HepG2 (cell line): ENCODE measurements around the gene COPS8. TPM values are rescaled to one million over a fixed set of nuclear protein-coding genes. Genes with fewer than 3 reads are reported as not detected.

ENCODE experiments used
- ATAC-seq: fragments of 200-7000 bp; cut with Tn5 transposase; 3 replicates; pipeline ENCODE4 v1.9.1; 2020; ENCODE audit warnings: mild to moderate bottlenecking, moderate library complexity
- BruUV-seq: library from RNA; stranded (reverse); fragments of 400-500 nt; replicated peaks from 2 replicates; lab custom pipeline; 2021; lab: Mats Ljungman, UMichigan
- CTCF ChIA-PET: fragments of 300-600 bp; formaldehyde crosslinking; extraction: SDS; loops from one replicate; lab custom pipeline; 2021; ENCODE audit warnings: low total read pairs, inconsistent platforms, low intra/inter-chr PET ratio; lab: Yijun Ruan, JAX
- POLR2A ChIA-PET: fragments of 350-600 bp; sonication (Branson Sonifier 250); formaldehyde crosslinking; loops from one replicate; lab custom pipeline; 2020; ENCODE audit warnings: antibody characterized with exemption, inconsistent platforms; lab: Yijun Ruan, JAX
- DNase-seq: peaks from one replicate; pipeline ENCODE4 v3.0.0-alpha.2; 2015; ENCODE audit warnings: low spot score
- FAIRE-seq: peaks from 3 replicates; lab custom pipeline; 2011; peaks lifted over from hg19 to GRCh38; lab: Jason Lieb, UNC
- H2AFZ ChIP-seq: one replicate; pipeline ENCODE4 v1.6.1; 2011; ENCODE audit warnings: low read length, inconsistent platforms
- H3K27ac ChIP-seq: fragments of 300-600 bp; 3 replicates; pipeline ENCODE4 v1.8.0; 2011; ENCODE audit warnings: mixed run types, mild to moderate bottlenecking, mixed read lengths, low read length, inconsistent platforms; ENCODE audit not compliant: insufficient read depth; ENCODE audit errors: extremely low read length
- H3K27me3 ChIP-seq, 2 experiments: fragments of 200-600 bp in 1 of 2; 2 replicates in 1 of 2; 3 replicates in 1 of 2; pipeline versions ENCODE4 v1.6.0 to v1.8.0; 2011; ENCODE audit warnings: low read length in 2 of 2, mild to moderate bottlenecking in 2 of 2, moderate library complexity in 2 of 2, inconsistent platforms in 1 of 2; ENCODE audit not compliant: insufficient read depth in 2 of 2, control insufficient read depth in 1 of 2
- H3K36me3 ChIP-seq, 2 experiments: fragments of 200-600 bp in 1 of 2; replicated peaks in 1 of 2; 2 replicates in 1 of 2; 3 replicates in 1 of 2; pipeline versions ENCODE4 v1.5.1 to v1.8.0; 2011; ENCODE audit warnings: low read length in 2 of 2, inconsistent platforms in 1 of 2; ENCODE audit not compliant: insufficient read depth in 2 of 2, control insufficient read depth in 1 of 2
- H3K4me1 ChIP-seq: 2 replicates; pipeline ENCODE4 v1.5.1; 2012; ENCODE audit warnings: low read length, inconsistent platforms; ENCODE audit not compliant: insufficient read depth
- H3K4me2 ChIP-seq: 2 replicates; pipeline ENCODE4 v1.6.0; 2011; ENCODE audit warnings: low read depth, low read length, inconsistent platforms
- H3K4me3 ChIP-seq, 3 experiments: fragments of 200-600 bp in 1 of 3; sonication (generic), shearing (Covaris generic) in 1 of 3; replicated peaks in 1 of 3; 2 replicates each; pipeline ENCODE4 v1.5.1; 2011 to 2016; ENCODE audit warnings: low read length in 3 of 3, inconsistent platforms in 2 of 3, low read depth in 2 of 3, mild to moderate bottlenecking in 2 of 3, control low read depth in 1 of 3, mixed read lengths in 1 of 3; ENCODE audit not compliant: insufficient read depth in 1 of 3
- H3K79me2 ChIP-seq: one replicate; pipeline ENCODE4 v1.6.1; 2011; ENCODE audit warnings: low read length, inconsistent platforms; ENCODE audit not compliant: insufficient read depth
- H3K9ac ChIP-seq: 2 replicates; pipeline ENCODE4 v1.6.0; 2011; ENCODE audit warnings: mild to moderate bottlenecking, low read depth, low read length, inconsistent platforms; ENCODE audit not compliant: insufficient read depth
- H3K9me3 ChIP-seq: 2 replicates; pipeline ENCODE4 v1.5.1; 2012; ENCODE audit warnings: mild to moderate bottlenecking, low read length
- H4K20me1 ChIP-seq: 2 replicates; pipeline ENCODE4 v1.6.0; 2011; ENCODE audit warnings: inconsistent platforms, mild to moderate bottlenecking, low read length, moderate library complexity; ENCODE audit not compliant: insufficient read depth
- KDM3A ChIP-seq: IDR thresholded peaks from 2 replicates; pipeline ENCODE4 v1.6.1; 2018; ENCODE audit warnings: low read depth, missing compliant biosample characterization
- MEIS1 ChIP-seq: sonication (generic); formaldehyde crosslinking; IDR thresholded peaks from 2 replicates; pipeline ENCODE4 v1.9.0; 2021; ENCODE audit warnings: mild to moderate bottlenecking, missing genetic modification reagents, moderate library complexity, borderline replicate concordance
- NONO ChIP-seq, 2 experiments: fragments of 450-650 bp in 1 of 2; sonication (generic) in 1 of 2; formaldehyde crosslinking in 1 of 2; IDR thresholded peaks in 1 of 2; conservative IDR thresholded peaks in 1 of 2; 2 replicates each; pipeline versions ENCODE4 v1.6.1 to v1.8.0; 2017 to 2022; ENCODE audit warnings: mild to moderate bottlenecking in 1 of 2, missing genetic modification reagents in 1 of 2, moderate library complexity in 1 of 2
- NR3C1 ChIP-seq: sonication (generic); formaldehyde crosslinking; IDR thresholded peaks from 2 replicates; pipeline ENCODE4 v1.4.0; 2020; ENCODE audit warnings: missing genetic modification reagents
- POLR2A ChIP-seq, 2 experiments: IDR thresholded peaks; 2 replicates each; pipeline ENCODE4 v1.6.1; 2011; ENCODE audit warnings: low read depth in 2 of 2, low read length in 2 of 2, mild to moderate bottlenecking in 1 of 2, moderate library complexity in 1 of 2; ENCODE audit not compliant: insufficient read depth in 1 of 2
- RARA ChIP-seq: IDR thresholded peaks from 2 replicates; pipeline ENCODE4 v1.6.1; 2016; ENCODE audit warnings: missing genetic modification reagents, missing compliant biosample characterization
- RFX5 ChIP-seq: IDR thresholded peaks from 2 replicates; pipeline ENCODE4 v1.6.1; 2011; ENCODE audit warnings: low read depth, low read length, improper control_type of control experiment
- SAP130 ChIP-seq: IDR thresholded peaks from 2 replicates; pipeline ENCODE4 v1.6.1; 2016; ENCODE audit warnings: low read depth
- SCMH1 ChIP-seq: sonication (generic); formaldehyde crosslinking; IDR thresholded peaks from 2 replicates; pipeline ENCODE4 v1.9.0; 2021; ENCODE audit warnings: missing genetic modification reagents, mild to moderate bottlenecking, borderline replicate concordance
- SMARCE1 ChIP-seq: fragments of 450-650 bp; IDR thresholded peaks from 2 replicates; pipeline ENCODE4 v1.6.1; 2017; ENCODE audit warnings: borderline replicate concordance
- THAP9 ChIP-seq: sonication (generic); formaldehyde crosslinking; IDR thresholded peaks from 2 replicates; pipeline ENCODE4; 2020; ENCODE audit warnings: missing genetic modification reagents, mild to moderate bottlenecking, borderline replicate concordance
- TMF1 ChIP-seq: sonication (generic); formaldehyde crosslinking; IDR thresholded peaks from 2 replicates; pipeline ENCODE4 v1.8.1; 2022; ENCODE audit warnings: low read depth, missing genetic modification reagents
- TRIM24 ChIP-seq: sonication (generic); formaldehyde crosslinking; IDR thresholded peaks from 2 replicates; pipeline ENCODE4 v1.8.0; 2022; ENCODE audit warnings: mild to moderate bottlenecking, missing genetic modification reagents
- ZGPAT ChIP-seq: IDR thresholded peaks from 2 replicates; pipeline ENCODE4 v1.6.1; 2016; ENCODE audit warnings: mild to moderate bottlenecking
- ZNF10 ChIP-seq: sonication (generic); formaldehyde crosslinking; IDR thresholded peaks from 2 replicates; pipeline ENCODE4 v1.4.0; 2020; ENCODE audit warnings: mild to moderate bottlenecking, low read depth, missing genetic modification reagents, borderline replicate concordance
- ZNF326 ChIP-seq: sonication (generic); formaldehyde crosslinking; IDR thresholded peaks from 2 replicates; pipeline ENCODE4 v1.4.0; 2020; ENCODE audit warnings: missing genetic modification reagents, borderline replicate concordance
- ZNF329 ChIP-seq: sonication (generic); formaldehyde crosslinking; IDR thresholded peaks from 2 replicates; pipeline ENCODE4 v1.9.0; 2021; ENCODE audit warnings: low read depth, mild to moderate bottlenecking, missing genetic modification reagents
- WGBS: methylation state at CpG from one replicate; pipeline ENCODE4 v1.1.6; 2017; ENCODE audit warnings: low lambda C conversion rate; 5-methylcytosine and 5-hydroxymethylcytosine counted together
- in situ Hi-C: cut with HindIII; loops from 2 replicates; pipeline ENCODE4 v1.10.0; 2017; ENCODE audit warnings: low pct_unique_long_range_greater_than_20kb; ENCODE audit not compliant: extremely low pct_ligation_motif_present
- intact Hi-C: fragments of 100-400 bp; cut with micrococcal nuclease; formaldehyde crosslinking; loops from one replicate; pipeline ENCODE4 v1.10.0; 2022; ENCODE audit not compliant: unreplicated experiment
- polyA plus RNA-seq, 8 experiments: library from polyadenylated mRNA; depleted of rRNA in 3 of 8; stranded (reverse) in 7 of 8; unstranded in 1 of 8; fragments of >200 nt; fragmentation: Illumina TruSeq in 4 of 8; extraction: Trizol in 4 of 8; gene quantifications; 2 replicates each; pipeline versions ENCODE4 v1.2.1 to v1.2.3, GENCODE V29; 2011 to 2016; ENCODE audit warnings: low read depth in 4 of 8, missing spikeins in 1 of 8, mixed read lengths in 1 of 8; ENCODE audit not compliant: insufficient read depth in 1 of 8
- total RNA-seq, 5 experiments: library from RNA; depleted of rRNA; stranded (reverse); fragments of >200 nt; fragmentation: Illumina TruSeq; extraction: Trizol; gene quantifications; 2 replicates each; pipeline ENCODE4 v1.2.3, GENCODE V29; 2016; ENCODE audit warnings: low read depth in 1 of 5
- TF ChIP-seq, protein P1 (sequence below): sonication (generic); IDR thresholded peaks from 2 replicates; pipeline ENCODE4 v1.6.1; 2016; ENCODE audit warnings: low read depth, borderline replicate concordance
- TF ChIP-seq, protein P2 (sequence below): IDR thresholded peaks from 2 replicates; pipeline ENCODE4 v1.6.1; 2016; ENCODE audit warnings: low read depth, control low read depth

COPS8 gene
- total and polyA plus RNA-seq, 2 of the 13 experiments (the other 11 are each of a cell fraction or from before 2014, with no cell fraction given), result 86.3 to 96.6 TPM

DNA sequence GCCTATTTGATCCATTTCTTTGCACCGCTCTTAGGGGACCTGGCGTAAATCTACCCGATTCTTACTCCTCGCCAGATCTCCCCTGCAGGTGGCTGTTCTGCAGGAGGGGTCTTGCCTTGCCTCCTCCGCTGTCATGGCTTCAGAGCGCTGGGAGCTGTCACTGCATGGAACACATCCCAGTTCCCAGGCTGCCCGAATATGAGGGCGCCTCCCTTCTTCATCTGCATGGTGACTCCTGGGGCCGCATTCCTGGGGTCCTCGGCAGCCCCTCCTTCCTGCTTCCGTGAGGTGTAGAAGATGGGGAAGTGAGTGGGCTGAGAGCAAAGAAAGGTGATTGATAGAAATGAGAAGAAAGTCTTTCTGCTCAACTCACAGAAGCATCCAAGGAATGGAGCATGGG, 27.3 kb upstream of the COPS8 start:
- H3K4me1 ChIP-seq, result peaks cover 7% of the 10 kb centered on the region; the same call in 1 of the 2 replicates
- CTCF ChIA-PET, result no interaction called here
- in situ Hi-C loops, result no loop called here

More for the DNA sequence above, 27.3 kb upstream of the COPS8 start:
- no peak for DNase-seq
- WGBS, result 94% methylated on average over 11 of the region's 11 CpGs
- no peak for FAIRE-seq
- Histone ChIP-seq H3K4me3 (no peak overlapping the region), H3K4me2 (no peak overlapping the region), H2AFZ (no peak overlapping the region), H3K9ac (no peak overlapping the region), H3K27ac (no peak overlapping the region), H4K20me1 (no peaks in the 10 kb centered on the region; the same call in 1 of the 2 replicates), H3K27me3 (no peaks in the 10 kb centered on the region), H3K79me2 (no peaks in the 10 kb centered on the region), H3K36me3 (no peaks in the 10 kb centered on the region), H3K9me3 (no peaks in the 10 kb centered on the region)
- POLR2A ChIA-PET, result no interaction called here
- TF ChIP-seq TMF1 (CRISPR knock-in tag), result no peak
- no peak for TF ChIP-seq ZGPAT (CRISPR knock-in tag)
- no peak for TF ChIP-seq SAP130 (CRISPR knock-in tag)
- TF ChIP-seq THAP9 (CRISPR knock-in tag), result no peak
- no peak for TF ChIP-seq KDM3A (CRISPR knock-in tag)
- TF ChIP-seq ZNF329 (CRISPR knock-in tag), result no peak
- TF ChIP-seq MEIS1 (CRISPR knock-in tag), result no peak
- no peak for TF ChIP-seq POLR2A (IDR thresholded peaks at IDR 0.05; ENCODE audit: insufficient read depth in 1 of 2, low read depth in 2 of 2, low read length in 2 of 2)
- no peak for TF ChIP-seq RFX5
- no peak for TF ChIP-seq RARA (CRISPR knock-in tag)
- TF ChIP-seq ZNF326 (CRISPR knock-in tag), result no peak
- no peak for TF ChIP-seq TRIM24 (CRISPR knock-in tag)
- no peak for TF ChIP-seq SMARCE1
- TF ChIP-seq, protein P1, sequence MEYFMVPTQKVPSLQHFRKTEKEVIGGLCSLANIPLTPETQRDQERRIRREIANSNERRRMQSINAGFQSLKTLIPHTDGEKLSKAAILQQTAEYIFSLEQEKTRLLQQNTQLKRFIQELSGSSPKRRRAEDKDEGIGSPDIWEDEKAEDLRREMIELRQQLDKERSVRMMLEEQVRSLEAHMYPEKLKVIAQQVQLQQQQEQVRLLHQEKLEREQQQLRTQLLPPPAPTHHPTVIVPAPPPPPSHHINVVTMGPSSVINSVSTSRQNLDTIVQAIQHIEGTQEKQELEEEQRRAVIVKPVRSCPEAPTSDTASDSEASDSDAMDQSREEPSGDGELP, result no peak
- TF ChIP-seq NR3C1 (CRISPR knock-in tag), result no peak
- TF ChIP-seq, protein P2, sequence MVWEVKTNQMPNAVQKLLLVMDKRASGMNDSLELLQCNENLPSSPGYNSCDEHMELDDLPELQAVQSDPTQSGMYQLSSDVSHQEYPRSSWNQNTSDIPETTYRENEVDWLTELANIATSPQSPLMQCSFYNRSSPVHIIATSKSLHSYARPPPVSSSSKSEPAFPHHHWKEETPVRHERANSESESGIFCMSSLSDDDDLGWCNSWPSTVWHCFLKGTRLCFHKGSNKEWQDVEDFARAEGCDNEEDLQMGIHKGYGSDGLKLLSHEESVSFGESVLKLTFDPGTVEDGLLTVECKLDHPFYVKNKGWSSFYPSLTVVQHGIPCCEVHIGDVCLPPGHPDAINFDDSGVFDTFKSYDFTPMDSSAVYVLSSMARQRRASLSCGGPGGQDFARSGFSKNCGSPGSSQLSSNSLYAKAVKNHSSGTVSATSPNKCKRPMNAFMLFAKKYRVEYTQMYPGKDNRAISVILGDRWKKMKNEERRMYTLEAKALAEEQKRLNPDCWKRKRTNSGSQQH, result no peak
- TF ChIP-seq ZNF10 (CRISPR knock-in tag), result no peak
- no peak for TF ChIP-seq SCMH1 (CRISPR knock-in tag)
- no peak for TF ChIP-seq NONO (IDR thresholded peaks at IDR 0.05)
- TF ChIP-seq NONO (CRISPR knock-in tag; conservative IDR thresholded peaks at IDR 0.05), result no peak
- intact Hi-C loops, result no loop called here
- no peak for ATAC-seq
- BruUV-seq, result no TSS peak
